Activated naive CD4-positive, alpha-beta T cell (primary cell): ENCODE results near the gene ARSJ.
"Not testable (repeated sequence)": the region's sequence is repeated elsewhere in the genome, so short reads cannot be mapped to it uniquely, and the experiment has no call there.

ENCODE experiments used
- DNase-seq, 4 experiments: peaks; one replicate each; lab custom pipeline; 2025; lab: John Stamatoyannopoulos, UW

ARSJ gene

DNA sequence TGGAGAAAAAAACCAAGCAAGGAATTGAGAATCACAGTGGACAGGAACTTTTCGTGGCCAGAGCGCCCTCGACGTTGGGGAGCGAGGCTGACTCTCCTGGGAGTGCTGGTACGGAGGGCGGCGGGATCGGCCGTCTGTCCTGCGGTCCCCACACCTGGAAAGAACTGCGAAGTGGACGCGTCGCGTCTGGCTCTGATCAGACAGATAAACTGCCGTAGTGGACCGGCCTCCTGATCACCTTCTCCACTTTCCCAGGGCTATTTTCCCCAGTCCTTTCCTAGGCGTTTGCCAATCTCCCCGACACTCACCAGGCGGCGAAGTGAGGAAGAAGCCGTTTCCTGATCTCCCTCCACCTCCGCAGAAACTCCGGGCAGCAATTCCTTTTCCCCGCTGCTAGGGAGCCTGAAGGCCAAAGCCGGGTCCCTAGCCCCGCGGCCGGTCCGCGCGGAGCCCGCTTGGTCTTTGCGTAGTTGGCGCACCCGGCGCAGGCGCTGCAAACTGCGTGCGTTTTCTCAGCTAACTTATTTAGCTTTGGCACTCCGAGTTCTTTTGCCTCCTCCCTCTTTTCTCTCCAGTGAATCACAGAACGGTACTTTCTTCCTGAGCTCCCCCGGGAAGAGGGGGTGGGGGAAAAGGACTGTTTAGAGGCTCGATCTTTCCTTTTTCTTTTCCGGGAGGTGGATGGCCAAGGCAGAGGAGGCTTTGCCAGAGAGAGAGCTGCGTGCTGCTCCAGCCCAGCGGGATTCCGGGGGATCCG is at the start of gene ARSJ:
TSS of gene ARSJ (minus strand) at position 500 of the 757 bp plus-strand sequence. CDS start 813 bp downstream, outside the sequence.
- peak in 1 of 4 experiments; percentile 0 for DNase-seq

DNA sequence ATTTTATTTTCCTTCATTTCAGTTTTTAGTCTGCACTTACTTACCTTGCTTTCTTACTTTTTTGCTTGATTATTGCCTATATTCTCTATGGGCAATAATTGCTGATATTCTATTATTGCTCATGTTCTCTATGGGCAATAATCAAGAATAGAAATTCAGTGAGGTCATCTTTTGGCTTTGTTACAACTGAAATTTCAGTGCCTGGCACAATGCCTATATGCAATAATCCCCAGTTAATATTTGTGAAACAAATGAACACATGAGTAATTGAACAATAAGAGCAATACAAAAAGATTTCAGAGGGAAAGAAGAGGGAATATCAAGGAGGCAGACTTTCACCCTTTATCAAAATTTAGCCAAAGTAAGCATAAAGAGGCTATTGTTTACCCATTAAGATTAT is 48.6 kb upstream of the ARSJ start:
- DNase-seq, result no peak

DNA sequence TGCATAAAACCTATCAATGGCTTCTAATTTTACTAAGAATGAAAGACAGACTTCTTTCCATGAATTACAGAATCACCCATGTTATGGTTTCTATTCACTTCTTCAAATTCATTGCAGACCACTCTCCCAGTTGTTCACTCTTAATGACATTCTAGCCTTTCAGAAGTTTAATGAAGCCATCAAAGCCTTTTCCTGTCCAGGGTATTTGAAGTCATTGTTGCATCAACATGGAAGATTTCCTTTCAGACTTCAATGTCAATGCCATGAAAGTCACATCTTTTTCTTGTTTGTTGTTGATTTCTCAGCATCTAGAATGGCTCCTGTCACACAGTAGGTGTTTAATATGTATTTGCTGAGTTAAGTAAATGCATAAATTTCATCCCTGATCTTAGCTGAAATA is 48.1 kb upstream of the ARSJ start:
- no peak for DNase-seq

DNA sequence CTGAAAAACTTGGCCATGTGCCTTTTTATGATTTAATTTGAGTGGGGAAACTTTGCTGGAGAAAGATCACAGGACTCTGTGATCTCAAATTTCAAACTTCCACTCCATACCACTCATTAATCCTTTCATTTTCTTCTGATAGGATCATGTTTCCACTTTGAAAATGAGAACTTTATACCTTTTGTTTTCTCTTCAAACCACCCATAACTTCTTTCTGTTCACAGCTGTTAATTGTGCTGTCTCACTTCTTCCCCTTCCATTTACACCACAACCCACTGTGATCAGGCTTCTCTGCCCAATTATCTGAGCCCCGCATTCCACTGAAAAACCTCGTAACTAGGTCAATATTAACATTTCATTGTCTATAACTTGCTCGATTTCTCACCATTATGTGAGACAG is 47.0 kb upstream of the ARSJ start:
- DNase-seq, result no peak

DNA sequence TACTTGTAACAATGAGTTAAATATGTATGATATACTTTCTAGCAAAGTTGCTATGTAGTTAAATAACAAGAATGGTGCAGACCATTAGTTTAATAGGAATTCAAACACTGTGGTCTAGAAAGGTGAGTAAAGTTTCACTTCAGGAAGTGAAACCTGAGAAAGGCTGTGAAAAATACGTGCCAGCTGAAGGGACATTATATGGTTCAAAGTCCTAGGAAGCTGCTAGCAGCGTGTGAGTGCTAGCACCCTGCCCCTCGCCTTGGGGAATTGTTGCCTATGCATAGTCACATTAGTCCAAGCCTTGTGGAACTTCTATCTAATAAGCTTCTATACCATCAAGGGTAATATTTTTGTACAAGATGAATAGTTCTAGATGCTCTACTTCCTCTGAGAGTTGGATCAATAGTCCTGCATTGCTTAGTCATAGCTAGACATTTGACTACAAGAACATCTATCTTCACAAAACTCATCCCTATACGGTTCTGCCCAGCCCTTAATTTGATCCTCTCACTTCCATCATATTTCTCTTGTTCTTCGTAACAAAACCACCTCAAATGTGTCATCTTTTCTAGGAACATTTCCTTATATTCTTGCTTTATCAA is 45.8 kb upstream of the ARSJ start:
- no peak for DNase-seq

DNA sequence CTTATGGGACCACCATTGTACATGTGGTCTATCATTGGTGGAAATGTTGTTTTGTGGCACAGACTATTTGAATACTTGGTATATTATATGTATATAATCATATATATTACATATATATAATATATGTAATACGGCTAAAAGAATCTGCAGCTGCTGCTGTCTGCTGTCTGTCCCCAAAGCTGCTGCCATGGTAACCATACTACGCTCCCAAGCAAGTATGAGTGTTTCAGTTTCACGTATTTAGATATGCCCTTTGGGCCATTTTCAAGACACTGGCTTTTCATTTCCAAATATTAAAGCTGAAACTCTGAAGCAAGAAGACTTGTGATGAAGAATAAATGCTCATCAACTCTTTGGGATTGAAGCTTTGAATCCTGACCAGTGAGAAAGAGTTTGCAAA is 42.0 kb upstream of the ARSJ start:
- DNase-seq, result no peak

DNA sequence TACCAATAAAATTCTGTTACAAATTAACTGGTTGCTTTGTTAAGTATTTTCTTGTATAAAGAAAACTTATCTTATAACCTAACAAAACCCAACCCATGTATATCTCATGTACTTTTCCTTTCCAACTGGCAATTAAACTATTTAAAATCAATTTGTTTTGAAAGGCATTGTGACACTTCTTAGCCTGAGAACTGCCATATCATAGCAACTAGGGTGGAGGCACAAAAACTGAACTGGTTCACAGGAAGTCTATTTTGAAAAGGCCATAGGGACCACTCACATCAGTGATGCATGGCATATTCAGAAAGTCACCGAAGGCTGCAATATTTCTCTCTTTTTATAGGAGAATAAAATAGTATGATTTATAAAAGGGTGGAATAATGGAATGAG is 40.5 kb upstream of the ARSJ start:
- DNase-seq, result no peak

DNA sequence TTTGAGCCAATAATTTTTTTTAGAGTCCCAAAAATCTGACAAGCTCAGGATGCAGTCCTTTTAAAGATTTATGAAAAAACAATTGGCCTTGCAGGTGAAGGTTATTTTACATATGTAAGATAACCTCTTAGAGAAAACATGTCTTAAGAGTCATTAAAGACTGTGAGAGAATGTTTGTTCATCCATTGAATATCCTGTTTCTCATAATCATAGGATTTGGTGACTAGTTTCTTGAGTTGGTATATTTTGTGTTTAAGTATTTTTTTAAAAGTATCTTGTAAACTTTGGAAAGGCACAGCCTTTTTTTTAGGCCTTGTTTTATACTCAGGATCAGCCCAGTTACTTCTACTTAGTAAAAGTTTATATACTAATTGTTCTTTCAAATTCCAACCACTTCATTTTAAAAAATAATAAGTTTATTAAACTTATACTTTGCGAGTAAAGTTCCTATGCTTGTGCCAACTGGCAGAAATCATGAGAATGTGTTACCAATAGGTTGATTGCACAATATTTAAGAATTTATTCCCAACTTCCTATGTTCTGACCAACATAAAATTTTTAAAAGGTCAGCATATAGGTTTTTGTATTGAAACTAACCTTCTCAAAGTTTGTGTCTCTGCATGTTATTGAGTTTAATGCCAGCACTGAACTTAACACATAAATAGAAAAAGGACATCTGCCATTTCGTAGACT is 40.0 kb upstream of the ARSJ start:
- no peak for DNase-seq

DNA sequence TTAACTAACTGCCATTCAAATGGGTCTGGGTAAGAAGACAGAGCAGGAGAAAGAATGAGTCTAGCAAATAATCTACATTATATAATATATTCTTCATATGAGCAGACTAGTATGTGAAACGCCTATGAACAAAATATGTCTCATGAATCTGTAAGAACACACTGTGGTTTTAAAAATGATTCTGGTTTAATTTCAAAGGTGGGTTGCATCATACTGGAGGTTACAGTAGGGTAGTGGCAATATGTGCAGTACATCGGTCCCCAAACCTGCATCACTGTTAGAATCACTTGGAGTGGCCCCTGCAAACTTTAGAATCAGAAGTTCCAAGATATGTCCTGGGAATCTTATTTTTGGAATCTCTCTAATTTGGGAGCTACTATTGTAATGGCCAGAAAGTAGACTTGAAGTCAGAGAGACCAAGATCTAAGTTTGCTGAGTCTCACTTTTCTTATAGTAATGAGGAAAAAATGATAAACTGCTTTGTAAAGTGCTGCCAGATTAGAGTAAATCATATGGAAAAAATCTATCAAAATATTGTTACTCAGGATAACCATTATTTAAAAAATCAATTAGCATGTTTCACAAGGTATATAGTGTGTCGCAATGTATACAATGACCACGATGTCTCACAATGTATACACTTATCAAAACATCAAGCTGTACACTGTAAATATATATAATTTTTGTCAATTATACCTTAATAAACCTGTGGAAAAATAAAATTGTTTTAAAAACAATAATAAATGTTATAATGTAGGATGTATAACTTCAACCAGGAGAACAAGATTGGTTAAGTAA is 37.9 kb upstream of the ARSJ start:
- no peak for DNase-seq

DNA sequence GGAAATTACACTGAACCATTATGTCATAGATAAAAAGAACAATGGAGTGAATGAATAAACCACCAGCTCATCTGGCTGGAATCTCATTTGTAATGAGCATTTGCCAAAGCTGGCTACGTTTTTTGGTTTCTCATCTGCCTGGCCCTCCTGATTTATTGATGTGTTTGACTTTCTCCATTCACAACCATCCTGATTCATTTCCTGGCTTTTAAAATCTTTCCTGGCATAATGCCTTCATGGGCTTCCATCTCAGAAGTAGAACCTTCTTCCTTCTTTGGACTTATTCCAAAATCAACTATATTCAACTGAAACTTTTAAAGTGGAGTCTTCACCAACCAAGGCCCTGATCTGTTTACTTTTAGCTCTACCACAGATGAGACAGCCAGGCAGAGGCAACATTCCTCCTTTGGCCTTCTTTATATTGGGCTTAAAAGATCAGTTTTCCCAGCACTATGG is 36.0 kb upstream of the ARSJ start:
- DNase-seq, result no peak

DNA sequence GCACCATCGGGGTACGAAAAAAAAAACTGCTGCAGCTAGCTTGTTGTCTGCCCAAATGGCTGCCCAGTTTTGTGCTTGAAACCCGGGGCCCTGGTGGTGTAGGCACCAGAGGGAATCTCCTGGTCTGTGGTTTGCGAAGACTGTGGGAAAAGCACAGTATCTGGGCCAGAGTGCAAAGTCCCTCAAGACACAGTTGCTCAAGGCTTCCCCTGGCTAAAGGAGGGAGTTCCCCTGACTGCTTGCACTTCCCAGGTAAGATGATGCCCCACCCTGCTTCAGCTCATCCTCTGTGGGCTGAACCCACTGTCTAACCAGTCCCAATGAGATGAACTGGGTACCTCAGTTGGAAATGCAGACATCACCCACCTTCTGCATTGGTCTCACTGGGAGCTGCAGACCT is 33.8 kb upstream of the ARSJ start:
- DNase-seq, result not testable (repeated sequence)

DNA sequence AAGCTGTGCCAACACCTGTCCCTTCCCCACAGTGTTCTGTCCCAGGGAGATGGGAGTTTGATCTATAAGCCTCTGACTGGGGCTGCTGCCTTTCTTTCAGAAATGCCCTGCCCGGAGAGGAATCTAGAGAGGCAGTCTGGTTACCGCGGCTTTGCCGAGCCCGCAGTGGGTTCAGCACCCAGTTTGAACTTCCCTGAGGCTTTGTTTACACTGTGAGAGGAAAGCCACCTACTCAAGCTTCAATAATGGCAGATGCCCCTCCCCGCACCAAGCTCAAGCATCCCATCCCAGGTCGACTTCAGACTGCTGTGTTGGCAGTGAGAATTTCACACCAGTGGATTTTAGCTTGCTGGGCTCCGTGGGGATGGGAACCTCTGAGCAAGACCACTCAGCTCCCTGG is 33.3 kb upstream of the ARSJ start:
- no peak for DNase-seq

DNA sequence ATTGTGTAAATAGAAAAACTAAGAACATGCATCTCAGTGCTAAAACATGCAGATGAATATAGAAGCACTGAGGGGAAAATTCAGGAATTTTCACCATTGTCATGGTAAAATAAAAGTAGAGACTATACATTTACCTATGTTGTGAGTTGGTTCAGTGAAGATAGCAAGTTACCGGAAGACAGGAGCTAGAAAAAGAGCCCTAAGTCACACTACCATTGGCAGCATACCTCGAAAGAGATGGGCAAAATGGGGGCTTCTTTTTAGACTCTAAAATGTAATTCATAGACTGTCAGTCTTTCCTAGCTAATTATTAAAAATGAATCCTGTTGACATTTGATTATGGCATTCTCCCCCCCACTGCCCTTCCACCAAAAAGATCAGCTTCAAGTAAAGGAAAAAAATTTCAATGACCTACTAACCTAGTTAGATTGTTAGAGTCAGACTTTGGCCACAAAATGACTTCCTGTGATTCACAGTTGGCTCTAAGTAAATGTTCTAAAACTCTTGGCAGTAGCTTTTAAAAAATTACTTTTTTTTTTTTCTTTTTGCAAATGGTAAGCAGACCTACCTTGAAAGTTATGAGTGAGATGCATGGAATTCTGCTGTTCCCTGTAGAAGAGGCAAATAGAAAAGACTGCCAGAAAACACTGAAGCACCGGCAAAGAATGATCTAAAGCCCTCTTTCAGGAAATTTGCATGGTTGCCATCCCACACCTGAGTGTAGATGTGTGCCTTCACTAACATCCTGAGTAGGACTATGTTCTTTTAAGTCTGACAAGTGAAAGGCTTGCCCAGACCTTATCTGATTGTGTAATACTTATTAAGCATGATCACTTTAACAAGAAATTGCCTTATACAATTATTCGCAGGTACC is 26.4 kb upstream of the ARSJ start:
- DNase-seq, result no peak

DNA sequence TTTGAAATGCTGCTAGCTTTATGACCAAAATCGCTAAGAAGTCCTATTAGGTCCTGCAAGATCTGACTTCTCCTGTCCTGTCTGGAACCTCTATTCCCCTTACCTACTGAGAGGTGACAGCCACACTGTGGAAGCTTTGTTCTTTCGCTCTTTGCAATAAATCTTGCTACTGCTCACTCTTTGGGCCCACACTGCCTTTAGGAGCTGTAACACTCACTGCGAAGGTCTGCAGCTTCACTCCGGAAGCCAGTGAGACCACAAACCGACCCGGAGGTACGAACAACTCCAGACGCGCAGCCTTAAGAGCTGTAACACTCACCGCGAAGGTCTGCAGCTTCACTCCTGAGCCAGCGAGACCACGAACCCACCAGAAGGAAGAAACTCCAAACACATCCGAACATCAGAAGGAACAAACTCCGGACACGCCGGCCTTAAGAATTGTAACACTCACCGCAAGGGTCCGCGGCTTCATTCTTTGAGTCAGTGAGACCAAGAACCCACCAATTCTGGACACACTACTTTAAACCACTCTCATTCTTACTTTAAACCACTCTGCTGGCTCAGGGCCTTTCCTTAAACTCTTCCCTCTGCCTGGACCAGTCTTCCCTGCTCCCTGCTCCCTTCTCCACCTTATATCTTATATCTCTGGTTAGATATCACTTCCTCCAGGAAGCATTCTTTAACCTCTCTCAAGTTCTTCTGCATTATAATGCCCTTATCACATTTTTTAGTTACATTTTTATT is 25.2 kb upstream of the ARSJ start:
- peak in 2 of 4 experiments; percentile 1 to 5 for DNase-seq

DNA sequence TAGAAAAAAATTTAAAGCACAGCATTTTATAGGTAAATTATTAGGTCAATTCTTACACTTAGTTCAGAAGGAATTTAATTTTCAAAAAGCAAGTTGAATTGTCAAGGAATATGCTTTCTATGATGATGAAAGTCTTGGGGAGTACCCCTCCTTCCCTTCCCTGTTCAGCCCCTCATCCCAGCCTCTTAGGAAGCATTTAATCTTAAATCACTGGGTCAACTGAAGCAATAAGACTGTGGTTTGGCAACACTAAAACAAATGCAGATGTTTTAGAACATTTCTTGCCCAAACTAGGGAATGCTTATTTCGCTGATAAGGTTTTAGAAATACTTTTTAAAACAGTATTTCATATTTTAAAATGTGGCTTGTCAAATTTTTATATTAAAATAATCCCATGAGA is 19.1 kb upstream of the ARSJ start:
- DNase-seq, result no peak

DNA sequence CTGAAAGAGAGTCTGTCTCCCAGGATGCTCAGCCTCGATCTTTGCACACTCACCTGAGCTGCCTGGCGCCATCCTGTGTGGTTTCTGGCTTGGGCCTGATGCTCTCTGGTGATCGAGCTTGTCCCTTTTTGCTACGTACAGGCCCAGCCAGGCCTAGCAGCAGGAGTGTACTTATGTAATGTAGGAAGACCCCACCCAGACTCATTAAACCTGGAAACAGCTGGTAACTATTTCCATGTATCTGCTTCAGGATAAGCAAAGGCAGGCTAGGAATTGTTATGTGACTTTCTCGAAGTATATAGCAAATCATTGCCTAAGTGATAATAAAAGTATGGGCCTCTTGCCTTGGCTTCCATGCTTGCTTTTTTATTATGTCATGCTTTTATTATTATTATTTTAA is 18.6 kb upstream of the ARSJ start:
- DNase-seq, result no peak

DNA sequence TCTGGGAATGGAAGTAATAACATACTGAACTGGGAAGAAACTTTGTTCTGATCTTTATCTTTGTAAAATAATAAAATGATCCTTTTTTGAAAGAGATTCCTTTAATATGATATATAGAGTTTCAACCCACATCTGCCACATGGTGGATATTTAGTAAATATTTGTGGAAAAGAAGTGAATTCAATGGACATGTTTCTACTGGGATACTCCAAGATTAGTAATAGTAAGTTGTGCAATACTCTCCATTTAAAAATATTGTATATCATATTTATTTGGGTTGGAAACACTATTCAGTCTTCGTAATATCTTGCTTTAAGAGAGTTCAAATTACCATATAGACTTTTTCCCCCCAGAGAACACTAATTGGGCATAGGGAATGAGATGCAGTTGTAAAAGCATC is 17.8 kb upstream of the ARSJ start:
- DNase-seq, result no peak

DNA sequence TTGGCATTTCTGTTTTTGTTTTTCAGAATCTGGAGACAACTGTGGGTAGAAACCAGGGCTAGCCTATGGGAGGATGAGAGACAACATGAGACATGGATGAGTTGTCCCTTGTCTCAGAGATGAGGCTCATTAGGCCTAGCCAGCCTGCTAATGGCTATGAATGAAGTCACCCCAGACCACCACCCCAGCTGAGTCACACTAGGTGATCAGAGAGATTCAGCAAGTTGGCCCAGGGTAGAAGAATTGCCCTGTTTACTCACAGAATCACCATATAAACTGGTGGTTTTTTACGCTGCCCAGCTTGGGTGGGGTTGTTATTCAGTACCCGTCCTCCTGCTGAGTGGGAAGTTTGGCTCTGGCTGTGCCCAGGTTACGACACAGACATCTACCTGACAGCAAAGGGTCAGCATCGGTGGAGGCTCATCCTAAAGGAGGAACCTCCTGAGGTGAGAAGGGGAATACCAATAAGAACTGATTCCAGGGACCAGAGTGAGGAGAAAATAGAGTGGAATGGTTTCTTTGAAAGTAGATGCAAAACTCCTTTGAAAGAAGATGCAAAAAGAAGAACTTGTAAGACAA is 17.2 kb upstream of the ARSJ start:
- DNase-seq, result no peak

DNA sequence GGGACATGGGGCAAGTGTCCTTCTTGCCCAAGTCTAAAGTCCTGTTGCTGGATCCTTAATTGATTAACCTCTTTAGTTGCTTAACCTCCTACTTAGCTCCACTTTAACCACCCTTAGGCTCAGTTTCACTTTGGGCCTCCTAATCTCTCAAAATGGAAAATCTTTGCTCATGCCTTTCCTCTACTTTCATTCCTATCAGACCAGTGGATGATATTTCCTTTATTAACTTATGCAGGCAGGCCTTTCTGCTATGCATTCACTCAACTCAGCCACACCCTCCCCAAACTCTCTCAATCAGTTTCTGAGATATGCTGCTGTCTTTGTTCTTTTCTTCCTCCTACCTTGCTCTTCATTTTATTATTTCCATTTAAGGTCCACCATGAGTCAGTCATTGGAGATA is 14.4 kb upstream of the ARSJ start:
- DNase-seq, result no peak

DNA sequence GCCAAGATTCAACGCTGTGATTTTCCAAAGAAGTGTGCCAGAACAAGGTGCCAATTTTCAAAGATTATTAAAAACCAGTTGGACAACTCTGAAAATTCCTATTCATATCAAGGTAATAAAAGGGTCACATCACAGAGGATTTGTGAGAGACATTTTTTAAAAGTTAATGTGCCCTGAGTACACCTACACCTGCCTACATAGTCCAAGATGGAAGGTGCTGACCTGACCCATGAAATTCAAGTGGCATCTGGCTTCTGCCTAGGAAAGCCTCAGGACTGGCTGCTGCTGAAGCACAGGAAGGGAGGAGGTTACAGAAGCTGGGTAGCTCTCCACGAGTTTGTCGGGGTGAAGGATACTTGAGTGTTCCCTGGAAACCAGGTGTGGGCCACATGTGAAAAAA is 11.4 kb upstream of the ARSJ start:
- DNase-seq, result no peak
